K562 (cell line): Measurements from ENCODE around the gene MYRFL. TPM values are rescaled to one million over a fixed set of nuclear protein-coding genes. Genes with fewer than 3 reads are reported as not detected.

ENCODE experiments used
- ATAC-seq: fragments of 200-7000 bp; cut with Tn5 transposase; 3 replicates; pipeline ENCODE4 v1.9.1; 2020; ENCODE audit warnings: moderate library complexity
- BruUV-seq: library from RNA; stranded (reverse); fragments of 400-500 nt; replicated peaks from 2 replicates; lab custom pipeline; 2021; lab: Mats Ljungman, UMichigan
- CTCF ChIA-PET: fragments of 300-600 bp; formaldehyde crosslinking; extraction: SDS; loops from one replicate; lab custom pipeline; 2021; ENCODE audit warnings: low intra/inter-chr PET ratio; lab: Yijun Ruan, JAX
- POLR2A ChIA-PET: fragments of 300-600, 350-650 bp; sonication (Branson Sonifier 250); formaldehyde crosslinking; extraction: SDS; loops from one replicate; lab custom pipeline; 2021; ENCODE audit warnings: antibody characterized with exemption, inconsistent platforms; lab: Yijun Ruan, JAX
- DNase-seq, 4 experiments: peaks; one replicate each; pipeline versions ENCODE4 v3.0.0 to v3.0.0-alpha.2; 2011 to 2018; ENCODE audit warnings: low spot score in 3 of 4, mixed read lengths in 3 of 4; ENCODE audit errors: extremely low read depth in 1 of 4
- FAIRE-seq: peaks from 2 replicates; lab custom pipeline; 2011; peaks lifted over from hg19 to GRCh38; lab: Jason Lieb, UNC
- H2AFZ ChIP-seq: 2 replicates; pipeline ENCODE4 v1.6.0; 2011; ENCODE audit warnings: low read depth, low read length, control low read depth, inconsistent platforms
- H3K27ac ChIP-seq: fragments of 200-600 bp; 3 replicates; pipeline ENCODE4 v1.8.0; 2011; ENCODE audit warnings: low read depth, mild to moderate bottlenecking, control low read depth, inconsistent platforms, low read length, moderate library complexity, mixed read lengths; ENCODE audit errors: extremely low read depth
- H3K27me3 ChIP-seq, 2 experiments: fragments of 300-600 bp in 1 of 2; 2 replicates in 1 of 2; 3 replicates in 1 of 2; pipeline versions ENCODE4 v1.6.0 to v1.8.0; 2011; ENCODE audit warnings: inconsistent platforms in 2 of 2, low read length in 2 of 2, mild to moderate bottlenecking in 1 of 2, mixed read lengths in 1 of 2, moderate library complexity in 1 of 2; ENCODE audit not compliant: control insufficient read depth in 2 of 2, insufficient read depth in 2 of 2
- H3K36me3 ChIP-seq: fragments of 300-600 bp; 3 replicates; pipeline ENCODE4 v1.8.0; 2011; ENCODE audit warnings: mild to moderate bottlenecking, low read length, inconsistent platforms; ENCODE audit not compliant: control insufficient read depth, insufficient read depth
- H3K4me1 ChIP-seq, 2 experiments: fragments of 200-600 bp in 1 of 2; replicated peaks in 1 of 2; 2 replicates in 1 of 2; 3 replicates in 1 of 2; pipeline versions ENCODE4 v1.5.1 to v1.8.0; 2011; ENCODE audit warnings: inconsistent platforms in 2 of 2, low read length in 2 of 2, mild to moderate bottlenecking in 1 of 2, mixed read lengths in 1 of 2, moderate library complexity in 1 of 2; ENCODE audit not compliant: control insufficient read depth in 2 of 2, insufficient read depth in 2 of 2
- H3K4me2 ChIP-seq: 2 replicates; pipeline ENCODE4 v1.6.1; 2011; ENCODE audit warnings: low read length, control low read depth, inconsistent platforms, mixed read lengths; ENCODE audit not compliant: insufficient read depth
- H3K4me3 ChIP-seq: fragments of 200-600 bp; sonication (generic), shearing (Covaris generic); 2 replicates; pipeline ENCODE4 v1.5.1; 2016; ENCODE audit warnings: control low read depth, inconsistent platforms
- H3K79me2 ChIP-seq: fragments of 200-600 bp; 3 replicates; pipeline ENCODE4 v1.8.0; 2011; ENCODE audit warnings: low read length, inconsistent platforms; ENCODE audit not compliant: control insufficient read depth, insufficient read depth
- H3K9ac ChIP-seq, 2 experiments: 2 replicates each; pipeline versions ENCODE4 v1.6.0 to v1.6.1; 2011; ENCODE audit warnings: low read depth in 2 of 2, low read length in 2 of 2, control low read depth in 1 of 2, inconsistent platforms in 1 of 2, mild to moderate bottlenecking in 1 of 2, mixed read lengths in 1 of 2; ENCODE audit not compliant: insufficient read depth in 1 of 2
- H3K9me1 ChIP-seq: one replicate; pipeline ENCODE4 v1.6.0; 2011; ENCODE audit warnings: inconsistent platforms, mild to moderate bottlenecking, low read length, moderate library complexity; ENCODE audit not compliant: control insufficient read depth, insufficient read depth
- H3K9me3 ChIP-seq: replicated peaks from 2 replicates; pipeline ENCODE4 v1.5.1; 2011; ENCODE audit warnings: low read depth, low read length, inconsistent platforms; ENCODE audit not compliant: control insufficient read depth, insufficient read depth
- H4K20me1 ChIP-seq: replicated peaks from 2 replicates; pipeline ENCODE4 v1.6.1; 2011; ENCODE audit warnings: low read length, inconsistent platforms, mixed read lengths; ENCODE audit not compliant: control insufficient read depth, insufficient read depth
- CHCHD3 ChIP-seq: fragments of 250-450 bp; sonication (Bioruptor Pico); IDR thresholded peaks from 2 replicates; pipeline ENCODE4 v2.1.2; 2022; ENCODE audit warnings: mild to moderate bottlenecking
- MCM3 ChIP-seq: fragments of 450-650 bp; IDR thresholded peaks from 2 replicates; pipeline ENCODE4 v1.6.1; 2016
- NBN ChIP-seq: fragments of 450-650 bp; IDR thresholded peaks from 2 replicates; pipeline ENCODE4 v1.6.1; 2016; ENCODE audit warnings: low read depth, mild to moderate bottlenecking
- TGIF2 ChIP-seq: sonication (generic); formaldehyde crosslinking; IDR thresholded peaks from 2 replicates; pipeline ENCODE4 v1.8.1; 2022; ENCODE audit warnings: mild to moderate bottlenecking, missing genetic modification reagents, moderate library complexity
- THRA ChIP-seq: fragments of 450-650 bp; IDR thresholded peaks from 2 replicates; pipeline ENCODE4 v1.6.1; 2017; ENCODE audit warnings: mild to moderate bottlenecking, moderate library complexity
- ZNF384 ChIP-seq: IDR thresholded peaks from 2 replicates; pipeline ENCODE4 v1.6.1; 2012; ENCODE audit warnings: low read depth, low read length, improper control_type of control experiment
- ZNF699 ChIP-seq: fragments of 250-450 bp; sonication (Bioruptor Pico); IDR thresholded peaks from 2 replicates; pipeline ENCODE4 v1.8.0; 2021; ENCODE audit warnings: mild to moderate bottlenecking, moderate library complexity; ENCODE audit not compliant: insufficient replicate concordance
- WGBS: fragments of 100-300 bp; shearing (Covaris generic); methylation state at CpG from one replicate; pipeline ENCODE4 v1.1.6; 2016; ENCODE audit warnings: low coverage, mixed read lengths; ENCODE audit not compliant: insufficient coverage; ENCODE audit errors: missing lambda C conversion rate; 5-methylcytosine and 5-hydroxymethylcytosine counted together
- in situ Hi-C: fragments of 300-500 bp; cut with MboI; formaldehyde crosslinking; loops from 4 replicates; pipeline ENCODE4 v1.15.0; 2018; ENCODE audit warnings: inconsistent platforms, mixed read lengths
- intact Hi-C: fragments of 100-400 bp; cut with micrococcal nuclease; formaldehyde crosslinking; loops from 2 replicates; pipeline ENCODE4 v1.14.2; 2022
- polyA plus RNA-seq, 8 experiments: library from polyadenylated mRNA; depleted of rRNA in 4 of 8; stranded (reverse) in 5 of 8; unstranded in 3 of 8; fragments of >200 nt; fragmentation: Nextera tagmentation in 2 of 8; fragmentation: Illumina TruSeq in 1 of 8; extraction: Ambion mirVana in 2 of 8; extraction: Trizol in 1 of 8; gene quantifications; 2 replicates each; pipeline versions ENCODE4 v1.2.1 to v1.2.3, GENCODE V29; 2011 to 2014; ENCODE audit warnings: inconsistent platforms in 1 of 8, missing spikeins in 1 of 8
- total RNA-seq, 7 experiments: library from RNA; depleted of rRNA in 6 of 7; stranded (reverse); fragments of >200 nt in 6 of 7; fragmentation: Illumina TruSeq in 2 of 7; extraction: Trizol in 2 of 7; gene quantifications; 2 replicates each; pipeline versions ENCODE4 v1.2.1 to v1.2.3, GENCODE V29; 2011 to 2021; ENCODE audit warnings: low replicate concordance in 1 of 7
- TF ChIP-seq, protein P1 (sequence below): fragments of 250-450 bp; sonication (Bioruptor Pico); IDR thresholded peaks from 2 replicates; pipeline ENCODE4 v1.4.0; 2020; ENCODE audit warnings: mild to moderate bottlenecking, moderate library complexity, borderline replicate concordance

Gene MYRFL
- total and polyA plus RNA-seq, 9 of the 15 experiments (the other 6 are each of a cell fraction or from before 2014, with no cell fraction given): not detected

- TF ChIP-seq TGIF2 (CRISPR knock-in tag): no peak
- TF ChIP-seq CHCHD3 (CRISPR knock-in tag): no peak
- TF ChIP-seq, protein P1, sequence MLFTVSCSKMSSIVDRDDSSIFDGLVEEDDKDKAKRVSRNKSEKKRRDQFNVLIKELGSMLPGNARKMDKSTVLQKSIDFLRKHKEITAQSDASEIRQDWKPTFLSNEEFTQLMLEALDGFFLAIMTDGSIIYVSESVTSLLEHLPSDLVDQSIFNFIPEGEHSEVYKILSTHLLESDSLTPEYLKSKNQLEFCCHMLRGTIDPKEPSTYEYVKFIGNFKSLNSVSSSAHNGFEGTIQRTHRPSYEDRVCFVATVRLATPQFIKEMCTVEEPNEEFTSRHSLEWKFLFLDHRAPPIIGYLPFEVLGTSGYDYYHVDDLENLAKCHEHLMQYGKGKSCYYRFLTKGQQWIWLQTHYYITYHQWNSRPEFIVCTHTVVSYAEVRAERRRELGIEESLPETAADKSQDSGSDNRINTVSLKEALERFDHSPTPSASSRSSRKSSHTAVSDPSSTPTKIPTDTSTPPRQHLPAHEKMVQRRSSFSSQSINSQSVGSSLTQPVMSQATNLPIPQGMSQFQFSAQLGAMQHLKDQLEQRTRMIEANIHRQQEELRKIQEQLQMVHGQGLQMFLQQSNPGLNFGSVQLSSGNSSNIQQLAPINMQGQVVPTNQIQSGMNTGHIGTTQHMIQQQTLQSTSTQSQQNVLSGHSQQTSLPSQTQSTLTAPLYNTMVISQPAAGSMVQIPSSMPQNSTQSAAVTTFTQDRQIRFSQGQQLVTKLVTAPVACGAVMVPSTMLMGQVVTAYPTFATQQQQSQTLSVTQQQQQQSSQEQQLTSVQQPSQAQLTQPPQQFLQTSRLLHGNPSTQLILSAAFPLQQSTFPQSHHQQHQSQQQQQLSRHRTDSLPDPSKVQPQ (CRISPR knock-in tag): no peak
- TF ChIP-seq NBN: no peak
- no peak for TF ChIP-seq ZNF699 (CRISPR knock-in tag)
- TF ChIP-seq MCM3: no peak
These were observed 109.0 kb downstream of the MYRFL start (continued) for GRCh38 chr12:69934011-69934410.

DNA sequence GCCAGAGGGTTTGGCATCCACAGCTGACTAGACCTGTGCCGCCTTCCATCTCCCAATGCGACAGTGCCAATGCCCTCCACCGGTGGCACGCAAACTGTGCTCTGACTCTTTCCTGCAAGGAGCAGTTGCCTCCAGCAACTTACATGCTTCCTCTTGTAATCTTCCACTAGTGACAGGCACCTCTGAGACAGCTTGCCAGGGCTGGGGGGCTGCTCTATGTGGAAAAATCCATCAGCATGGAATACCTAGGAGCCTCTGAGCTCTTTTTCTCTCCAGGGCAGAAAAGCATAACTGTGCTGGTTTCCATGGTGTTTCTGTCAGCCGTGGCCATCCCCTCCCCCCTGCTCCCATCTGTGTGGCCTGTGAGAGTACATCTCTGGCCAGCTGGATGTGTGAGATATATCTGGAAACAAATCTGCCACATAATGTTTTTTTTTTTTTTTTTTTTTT is 110.6 kb downstream of the MYRFL start:
- intact Hi-C loops: no loop called here
- peak in 1 of 4 experiments; percentile 15 for DNase-seq
- no peak for TF ChIP-seq THRA
- peak; percentile 66 for TF ChIP-seq ZNF384
- TF ChIP-seq, all 486 proteins: peak for 1

More for the DNA sequence above, 110.6 kb downstream of the MYRFL start:
- Histone ChIP-seq H3K27me3 (peaks cover 0 to 16% of the 10 kb centered on the region in 2 experiments; a peak in 3 of 5 replicates), H2AFZ (no peak overlapping the region), H3K79me2 (no peaks in the 10 kb centered on the region), H4K20me1 (no peaks in the 10 kb centered on the region), H3K27ac (no peak overlapping the region), H3K4me3 (no peak overlapping the region), H3K9me3 (no peaks in the 10 kb centered on the region), H3K4me1 (no peaks in the 10 kb centered on the region), H3K9ac (no peak overlapping the region; a peak in 1 of 4 replicates), H3K4me2 (no peak overlapping the region), H3K9me1 (no peaks in the 10 kb centered on the region), H3K36me3 (no peaks in the 10 kb centered on the region)
- POLR2A ChIA-PET: no interaction called here
- WGBS: 0% methylated on average over 5 of the region's 5 CpGs
- no TSS peak for BruUV-seq
- ATAC-seq (no peak), FAIRE-seq (no peak)
- CTCF ChIA-PET: no interaction called here
- in situ Hi-C loops: no loop called here
